ENCODE measurements around the gene PYGM. TPM values are rescaled to one million over a fixed set of nuclear protein-coding genes. Genes with fewer than 3 reads are reported as not detected.

The PYGM gene
- total and polyA plus RNA-seq, 2 donors (not counting 3 experiments of a cell fraction or from before 2014, with no cell fraction given) = 0.10 to 0.62 TPM

DNA sequence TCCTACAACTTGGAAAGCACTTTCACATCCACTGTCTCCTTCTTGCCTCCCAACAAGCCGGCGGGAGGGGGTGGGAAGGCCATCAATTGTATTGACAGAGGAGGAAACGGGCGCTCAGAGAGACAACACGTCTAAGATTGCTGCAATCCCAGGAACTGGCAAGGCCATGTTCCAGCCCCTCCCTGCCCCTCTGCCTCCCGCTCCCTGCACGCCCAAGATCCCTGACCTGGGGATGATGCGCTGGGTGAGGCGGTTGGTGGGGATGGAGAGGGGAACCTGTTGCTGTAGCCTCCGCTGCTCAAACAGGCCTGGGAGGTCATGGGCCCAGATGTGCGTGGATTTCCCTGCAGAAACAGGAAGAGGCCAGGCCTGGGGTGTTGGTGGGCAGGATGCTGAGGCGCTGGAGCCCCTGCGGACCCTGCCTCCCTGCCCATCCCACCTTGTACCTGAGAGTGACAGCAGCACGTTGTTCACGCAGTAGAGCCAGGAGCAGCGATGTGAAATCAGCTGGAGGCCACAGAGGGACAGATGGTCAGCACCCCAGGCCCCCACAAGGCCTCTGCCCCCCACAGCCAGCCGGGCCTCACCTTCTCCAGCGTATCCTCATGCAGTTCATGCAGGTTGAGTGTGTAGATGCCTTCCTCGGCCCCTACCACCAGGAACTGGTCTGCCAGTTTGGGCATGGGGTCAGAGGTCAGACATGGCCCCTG is 36.4 kb upstream of the PYGM start:
- H3K4me1 ChIP-seq (ENCODE audit: control insufficient read depth, extremely low read depth, insufficient read depth, low read length) = peaks cover 14% of the 10 kb centered on the region
- intact Hi-C loops (cut with micrococcal nuclease) = no loop called here
- H3K4me3 ChIP-seq (replicated peaks in 1 of 3; ENCODE audit: insufficient read depth in 1 of 3, low read depth in 1 of 3, low read length in 3 of 3) = no peak overlapping the region
- no peaks in the 10 kb centered on the region for H3K27me3 ChIP-seq (ENCODE audit: control insufficient read depth in 2 of 2, insufficient read depth in 2 of 2, low read length in 2 of 2)
- peaks cover 5 to 17% of the 10 kb centered on the region in 2 experiments for H3K36me3 ChIP-seq (ENCODE audit: control insufficient read depth in 2 of 2, extremely low read depth in 1 of 2, insufficient read depth in 2 of 2, low read length in 2 of 2)
- H3K9me3 ChIP-seq (replicated peaks; ENCODE audit: control insufficient read depth, insufficient read depth, low read length) = no peaks in the 10 kb centered on the region
- POLR2A ChIA-PET = no interaction called here
- no peaks in the 10 kb centered on the region for H4K20me1 ChIP-seq (replicated peaks; ENCODE audit: control insufficient read depth, extremely low read depth, insufficient read depth, low read length)
- no TSS peak for BruUV-seq (replicated peaks)
- no peak overlapping the region for H3K4me2 ChIP-seq (ENCODE audit: insufficient read depth, low read length)
- DNase-seq (ENCODE audit: low read depth, low spot score) = no peak
- no peak for FAIRE-seq
- no peak overlapping the region for H3K9ac ChIP-seq (replicated peaks; ENCODE audit: extremely low read depth, insufficient read depth, low read length)
- TF ChIP-seq EZH2 (IDR thresholded peaks at IDR 0.05; ENCODE audit: borderline replicate concordance, low read depth, low read length, severe bottlenecking) (no peak), POLR2AphosphoS5 (IDR thresholded peaks at IDR 0.05; ENCODE audit: insufficient read depth, low read depth, low read length) (no peak), MYC (IDR thresholded peaks at IDR 0.05; ENCODE audit: low read depth, low read length) (no peak), JUN (IDR thresholded peaks at IDR 0.05; ENCODE audit: borderline replicate concordance, insufficient read depth, insufficient read length, low read depth) (no peak), POLR2A (IDR thresholded peaks at IDR 0.05; ENCODE audit: low read depth, low read length) (no peak), GATA2 (IDR thresholded peaks at IDR 0.05; ENCODE audit: insufficient read depth, insufficient read length, low read depth, low read length) (no peak), FOS (IDR thresholded peaks at IDR 0.05; ENCODE audit: borderline replicate concordance, insufficient read depth, low read length) (no peak)
- TF ChIP-seq, protein P1, sequence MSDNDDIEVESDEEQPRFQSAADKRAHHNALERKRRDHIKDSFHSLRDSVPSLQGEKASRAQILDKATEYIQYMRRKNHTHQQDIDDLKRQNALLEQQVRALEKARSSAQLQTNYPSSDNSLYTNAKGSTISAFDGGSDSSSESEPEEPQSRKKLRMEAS (IDR thresholded peaks at IDR 0.05; ENCODE audit: insufficient read depth, insufficient read length) = no peak
- TF ChIP-seq, protein P2, sequence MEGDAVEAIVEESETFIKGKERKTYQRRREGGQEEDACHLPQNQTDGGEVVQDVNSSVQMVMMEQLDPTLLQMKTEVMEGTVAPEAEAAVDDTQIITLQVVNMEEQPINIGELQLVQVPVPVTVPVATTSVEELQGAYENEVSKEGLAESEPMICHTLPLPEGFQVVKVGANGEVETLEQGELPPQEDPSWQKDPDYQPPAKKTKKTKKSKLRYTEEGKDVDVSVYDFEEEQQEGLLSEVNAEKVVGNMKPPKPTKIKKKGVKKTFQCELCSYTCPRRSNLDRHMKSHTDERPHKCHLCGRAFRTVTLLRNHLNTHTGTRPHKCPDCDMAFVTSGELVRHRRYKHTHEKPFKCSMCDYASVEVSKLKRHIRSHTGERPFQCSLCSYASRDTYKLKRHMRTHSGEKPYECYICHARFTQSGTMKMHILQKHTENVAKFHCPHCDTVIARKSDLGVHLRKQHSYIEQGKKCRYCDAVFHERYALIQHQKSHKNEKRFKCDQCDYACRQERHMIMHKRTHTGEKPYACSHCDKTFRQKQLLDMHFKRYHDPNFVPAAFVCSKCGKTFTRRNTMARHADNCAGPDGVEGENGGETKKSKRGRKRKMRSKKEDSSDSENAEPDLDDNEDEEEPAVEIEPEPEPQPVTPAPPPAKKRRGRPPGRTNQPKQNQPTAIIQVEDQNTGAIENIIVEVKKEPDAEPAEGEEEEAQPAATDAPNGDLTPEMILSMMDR (IDR thresholded peaks at IDR 0.05; ENCODE audit: extremely low read depth in 1 of 2, insufficient read depth in 1 of 2, low read depth in 1 of 2, low read length in 2 of 2) = no peak
- no peak overlapping the region for H2AFZ ChIP-seq (ENCODE audit: low read depth, low read length)
- no peak overlapping the region for H3K27ac ChIP-seq (ENCODE audit: insufficient read depth, low read depth, low read length)
- no peaks in the 10 kb centered on the region for H3K79me2 ChIP-seq (ENCODE audit: control insufficient read depth, insufficient read depth, low read length)
- CTCF ChIA-PET = no interaction called here
- no peaks in the 10 kb centered on the region for H3K9me1 ChIP-seq (replicated peaks; ENCODE audit: control insufficient read depth, extremely low read depth, insufficient read depth, low read length)
- dilution Hi-C loops (cut with MboI; ENCODE audit: extremely low pct_ligation_motif_present, low sequenced_read_pairs) = no loop called here

All from endothelial cell of umbilical vein (primary cell).